Fibroblast of lung (primary cell): ENCODE data around the gene SUSD1.

Experiments used
- EZH2 ChIP-seq: IDR thresholded peaks from 2 replicates; pipeline ENCODE4 v1.5.1; 2012; ENCODE audit warnings: low read length, control low read depth, mild to moderate bottlenecking; ENCODE audit errors: missing control alignments
- TF ChIP-seq, protein P1 (sequence below), 2 donors: IDR thresholded peaks in 1 of 2; conservative IDR thresholded peaks in 1 of 2; 1 replicate in 1 of 2; 2 replicates in 1 of 2; pipeline ENCODE4 v1.5.1; 2011 to 2012; ENCODE audit warnings: low read length in 2 of 2, control low read depth in 1 of 2, inconsistent platforms in 1 of 2, low read depth in 1 of 2, mild to moderate bottlenecking in 1 of 2

DNA sequence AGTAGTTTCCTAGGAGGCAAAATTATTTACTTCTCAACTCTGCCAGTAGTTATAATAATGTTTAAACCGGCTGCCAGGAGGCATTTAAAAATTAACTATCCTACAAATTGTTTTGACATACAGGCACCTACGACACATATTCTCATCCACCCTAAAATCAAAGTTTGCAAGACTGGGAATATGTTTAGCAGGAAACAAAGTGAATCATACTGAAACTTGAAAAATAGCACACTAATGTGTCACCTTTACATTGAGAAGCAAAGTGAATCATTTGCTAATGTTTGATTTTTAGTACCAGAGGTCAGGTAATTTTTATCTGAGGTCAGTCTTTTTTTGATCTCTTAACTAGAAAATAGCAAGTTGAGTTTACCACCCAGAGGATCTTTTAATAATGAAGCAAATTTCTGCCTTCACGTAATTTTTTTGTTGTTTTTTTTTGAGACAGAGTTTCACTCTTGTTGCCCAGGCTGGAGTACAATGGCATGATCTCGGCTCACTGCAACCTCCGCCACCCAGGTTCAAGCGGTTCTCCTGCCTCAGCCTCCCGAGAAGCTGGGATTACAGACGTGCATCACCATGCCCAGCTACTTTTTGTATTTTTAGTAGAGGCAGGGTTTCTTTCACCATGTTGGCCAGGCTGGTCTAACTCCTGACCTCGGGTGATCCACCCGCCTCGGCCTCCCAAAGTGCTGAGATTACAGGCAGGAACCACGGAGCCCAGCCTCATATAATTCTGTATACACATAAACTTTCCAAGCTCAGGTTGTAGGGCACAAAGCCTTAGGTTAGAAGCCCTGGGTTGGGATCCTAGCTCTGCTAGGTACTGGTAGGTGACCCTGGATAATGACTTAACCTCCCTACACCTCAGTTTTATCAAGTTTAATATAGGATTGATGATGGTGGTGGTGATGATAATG is 154.2 kb downstream of the SUSD1 start:
- TF ChIP-seq, protein P1, sequence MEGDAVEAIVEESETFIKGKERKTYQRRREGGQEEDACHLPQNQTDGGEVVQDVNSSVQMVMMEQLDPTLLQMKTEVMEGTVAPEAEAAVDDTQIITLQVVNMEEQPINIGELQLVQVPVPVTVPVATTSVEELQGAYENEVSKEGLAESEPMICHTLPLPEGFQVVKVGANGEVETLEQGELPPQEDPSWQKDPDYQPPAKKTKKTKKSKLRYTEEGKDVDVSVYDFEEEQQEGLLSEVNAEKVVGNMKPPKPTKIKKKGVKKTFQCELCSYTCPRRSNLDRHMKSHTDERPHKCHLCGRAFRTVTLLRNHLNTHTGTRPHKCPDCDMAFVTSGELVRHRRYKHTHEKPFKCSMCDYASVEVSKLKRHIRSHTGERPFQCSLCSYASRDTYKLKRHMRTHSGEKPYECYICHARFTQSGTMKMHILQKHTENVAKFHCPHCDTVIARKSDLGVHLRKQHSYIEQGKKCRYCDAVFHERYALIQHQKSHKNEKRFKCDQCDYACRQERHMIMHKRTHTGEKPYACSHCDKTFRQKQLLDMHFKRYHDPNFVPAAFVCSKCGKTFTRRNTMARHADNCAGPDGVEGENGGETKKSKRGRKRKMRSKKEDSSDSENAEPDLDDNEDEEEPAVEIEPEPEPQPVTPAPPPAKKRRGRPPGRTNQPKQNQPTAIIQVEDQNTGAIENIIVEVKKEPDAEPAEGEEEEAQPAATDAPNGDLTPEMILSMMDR (conservative IDR thresholded peaks at IDR 0.05 in 1 of 2, IDR thresholded peaks at IDR 0.05 in 1 of 2; ENCODE audit: low read depth in 1 of 2, low read length in 2 of 2), result no peak
- no peak for TF ChIP-seq EZH2
